Prostate gland (tissue), 2 donors: ENCODE data around the gene SCAMP3.

Experiments
- CTCF ChIP-seq, 4 experiments: fragments of 200-600 bp in 2 of 4; fragments of 450-650 bp in 2 of 4; sonication (generic) in 2 of 4; IDR thresholded peaks; 1 replicate in 3 of 4; 2 replicates in 1 of 4; pipeline ENCODE4 v1.5.1; 2016 to 2019; ENCODE audit warnings: antibody characterized with exemption in 4 of 4, mild to moderate bottlenecking in 2 of 4, moderate library complexity in 2 of 4
- POLR2A ChIP-seq: fragments of 450-650 bp; IDR thresholded peaks from one replicate; pipeline ENCODE4 v1.6.1; 2016; ENCODE audit warnings: antibody characterized with exemption, mild to moderate bottlenecking
- POLR2AphosphoS5 ChIP-seq: sonication (generic); formaldehyde crosslinking; IDR thresholded peaks from one replicate; pipeline ENCODE4 v1.6.1; 2017; ENCODE audit warnings: antibody characterized with exemption

DNA sequence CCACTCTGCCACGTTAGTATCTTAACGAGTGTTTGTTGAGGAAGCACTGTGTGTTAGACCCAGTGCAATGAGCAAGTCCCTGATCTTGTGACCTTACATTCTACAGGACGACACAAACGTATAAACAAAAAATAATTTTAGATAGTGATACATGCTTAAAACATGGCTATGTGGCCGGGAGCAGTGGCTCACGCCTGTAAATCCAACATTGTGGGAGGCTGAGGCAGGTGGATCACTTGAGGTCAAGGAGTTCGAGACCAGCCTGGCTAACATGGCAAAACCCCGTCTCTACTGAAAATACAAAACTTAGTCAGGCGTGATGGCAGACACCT, 34.1 kb downstream of the SCAMP3 start:
- no peak for TF ChIP-seq CTCF (IDR thresholded peaks at IDR 0.05)
- no peak for TF ChIP-seq POLR2A
- TF ChIP-seq POLR2AphosphoS5 = no peak
